HEK293T (cell line): Measurements from ENCODE around the gene B3GNT4.

Experiments
- CTCF ChIA-PET: fragments of 350-600 bp; formaldehyde crosslinking; extraction: SDS; loops from one replicate; lab custom pipeline; 2021; ENCODE audit warnings: antibody characterized with exemption, inconsistent platforms; lab: Yijun Ruan, JAX
- POLR2A ChIA-PET: fragments of 350-600 bp; formaldehyde crosslinking; extraction: SDS; loops from one replicate; lab custom pipeline; 2020; ENCODE audit warnings: antibody characterized with exemption, inconsistent platforms; lab: Yijun Ruan, JAX
- DNase-seq: peaks from one replicate; pipeline ENCODE4 v3.0.0; 2012; ENCODE audit warnings: mixed read lengths; ENCODE audit errors: extremely low spot score
- ARNT ChIP-seq: fragments of 450-650 bp; IDR thresholded peaks from 2 replicates; pipeline ENCODE4 v1.6.1; 2017; ENCODE audit warnings: mild to moderate bottlenecking
- BHLHE40 ChIP-seq: fragments of 450-650 bp; IDR thresholded peaks from 2 replicates; pipeline ENCODE4 v1.6.1; 2016; ENCODE audit warnings: mild to moderate bottlenecking, moderate library complexity, borderline replicate concordance
- CTBP1 ChIP-seq: fragments of 450-650 bp; IDR thresholded peaks from 2 replicates; pipeline ENCODE4 v1.6.1; 2016; ENCODE audit warnings: borderline replicate concordance
- ELF4 ChIP-seq: fragments of 450-650 bp; IDR thresholded peaks from 2 replicates; pipeline ENCODE4 v1.6.1; 2017; ENCODE audit warnings: antibody characterized with exemption
- FOXA1 ChIP-seq: fragments of 450-650 bp; IDR thresholded peaks from 2 replicates; pipeline ENCODE4 v1.6.1; 2016; ENCODE audit warnings: mild to moderate bottlenecking
- FOXK2 ChIP-seq: fragments of 450-650 bp; IDR thresholded peaks from 2 replicates; pipeline ENCODE4 v1.6.1; 2016; ENCODE audit warnings: mild to moderate bottlenecking
- FOXM1 ChIP-seq: fragments of 450-650 bp; IDR thresholded peaks from 2 replicates; pipeline ENCODE4 v1.6.1; 2017; ENCODE audit warnings: mild to moderate bottlenecking, borderline replicate concordance
- HDGF ChIP-seq: fragments of 450-650 bp; IDR thresholded peaks from 2 replicates; pipeline ENCODE4 v1.6.1; 2017; ENCODE audit warnings: antibody characterized with exemption, borderline replicate concordance
- L3MBTL2 ChIP-seq: fragments of 450-650 bp; conservative IDR thresholded peaks from 2 replicates; pipeline ENCODE4 v1.6.1; 2016; ENCODE audit warnings: mild to moderate bottlenecking
- LEF1 ChIP-seq: fragments of 450-650 bp; IDR thresholded peaks from 2 replicates; pipeline ENCODE4 v1.6.1; 2017; ENCODE audit warnings: mild to moderate bottlenecking, borderline replicate concordance
- NFRKB ChIP-seq: fragments of 450-650 bp; IDR thresholded peaks from 2 replicates; pipeline ENCODE4 v1.6.1; 2016; ENCODE audit warnings: mild to moderate bottlenecking, moderate library complexity
- PKNOX1 ChIP-seq: fragments of 450-650 bp; IDR thresholded peaks from 2 replicates; pipeline ENCODE4 v1.6.1; 2016
- SP1 ChIP-seq: fragments of 450-650 bp; IDR thresholded peaks from 2 replicates; pipeline ENCODE4 v1.6.1; 2017
- SUZ12 ChIP-seq: fragments of 450-650 bp; IDR thresholded peaks from 2 replicates; pipeline ENCODE4 v1.6.1; 2016; ENCODE audit warnings: mild to moderate bottlenecking
- TARDBP ChIP-seq: fragments of 450-650 bp; IDR thresholded peaks from 2 replicates; pipeline ENCODE4 v1.6.1; 2016
- ZNF384 ChIP-seq: fragments of 450-650 bp; IDR thresholded peaks from 2 replicates; pipeline ENCODE4 v1.6.1; 2016

B3GNT4 gene

DNA sequence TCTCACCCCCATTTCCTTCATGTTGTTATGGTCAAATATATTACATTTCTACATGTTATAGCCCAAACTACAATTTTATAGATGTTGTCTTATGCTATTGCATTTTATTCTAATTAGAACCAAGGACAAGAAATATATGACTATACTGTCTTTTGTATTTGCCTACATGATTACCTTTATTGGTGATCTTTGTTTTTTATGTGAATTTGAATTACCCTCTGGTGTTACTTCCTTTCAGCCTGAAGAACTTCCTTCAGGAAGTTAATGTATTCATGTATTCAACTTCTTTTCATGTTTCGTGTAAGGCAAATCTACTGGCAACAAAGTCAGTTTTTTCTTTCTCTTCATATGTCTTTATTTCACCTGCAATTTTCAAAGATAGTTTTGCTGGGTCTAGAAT lies 8.7 kb upstream of the B3GNT4 start:
- POLR2A ChIA-PET = no interaction called here
- CTCF ChIA-PET = no interaction called here
- TF ChIP-seq SP1 = no peak
- DNase-seq = no peak

DNA sequence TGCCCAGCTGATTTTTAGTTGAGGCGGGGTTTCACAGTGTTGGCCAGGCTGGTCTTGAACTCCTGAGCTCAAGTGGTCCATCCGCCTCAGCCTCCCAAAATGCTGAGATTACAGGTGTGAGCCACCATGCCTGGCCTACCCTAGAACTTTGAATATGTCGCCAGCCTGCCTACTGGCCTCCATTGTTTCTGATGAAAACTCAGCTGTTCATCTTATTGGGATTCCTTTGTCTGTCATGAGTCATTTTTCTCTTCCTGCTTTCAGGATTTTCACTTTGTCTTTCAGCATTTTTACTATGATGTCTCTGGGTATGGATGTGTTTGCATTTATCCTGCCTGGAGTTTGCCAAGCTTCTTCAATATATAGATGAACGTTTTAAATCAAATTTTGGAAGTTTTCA lies 8.1 kb upstream of the B3GNT4 start:
- no peak for DNase-seq
- no peak for TF ChIP-seq FOXK2
- TF ChIP-seq FOXM1 = no peak
- no peak for TF ChIP-seq HDGF
- TF ChIP-seq L3MBTL2 = no peak
- no peak for TF ChIP-seq SP1
- no peak for TF ChIP-seq SUZ12
- no peak for TF ChIP-seq LEF1
- TF ChIP-seq FOXA1 = no peak
- no peak for TF ChIP-seq CTBP1
- TF ChIP-seq ARNT = no peak
- no peak for TF ChIP-seq TARDBP
- TF ChIP-seq PKNOX1 = no peak
- no peak for TF ChIP-seq ZNF384
- no peak for TF ChIP-seq ELF4
- no peak for TF ChIP-seq NFRKB
- TF ChIP-seq BHLHE40 = no peak
- ChIA-PET CTCF (interaction anchor here (0.5 kb wide), 1 partner anchor 72 kb away, joined by 3 read pairs; no protein-coding TSS in a partner anchor), POLR2A (no interaction called here)

DNA sequence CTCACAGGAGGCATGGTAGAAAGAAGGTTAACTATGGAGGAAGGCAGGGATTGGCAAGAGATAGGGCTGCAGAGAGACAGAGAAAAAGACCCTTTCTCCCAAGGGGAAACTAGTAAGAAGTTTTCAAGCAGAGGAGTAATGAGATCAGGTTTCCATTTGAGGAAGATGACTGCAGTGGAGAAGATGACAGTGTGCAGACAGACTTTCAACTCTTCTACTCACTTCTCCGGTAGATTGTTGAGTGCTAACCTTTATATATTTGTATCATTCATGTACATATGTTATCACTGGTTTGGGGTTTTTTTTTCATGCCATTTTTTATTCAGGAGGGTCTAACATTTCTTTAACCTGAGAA lies 5.9 kb upstream of the B3GNT4 start:
- DNase-seq = no peak
- ChIA-PET CTCF (no interaction called here), POLR2A (no interaction called here)
- TF ChIP-seq ZNF384 (no peak), LEF1 (no peak), NFRKB (no peak), TARDBP (no peak), HDGF (no peak), FOXA1 (no peak), FOXK2 (no peak), SUZ12 (no peak)

DNA sequence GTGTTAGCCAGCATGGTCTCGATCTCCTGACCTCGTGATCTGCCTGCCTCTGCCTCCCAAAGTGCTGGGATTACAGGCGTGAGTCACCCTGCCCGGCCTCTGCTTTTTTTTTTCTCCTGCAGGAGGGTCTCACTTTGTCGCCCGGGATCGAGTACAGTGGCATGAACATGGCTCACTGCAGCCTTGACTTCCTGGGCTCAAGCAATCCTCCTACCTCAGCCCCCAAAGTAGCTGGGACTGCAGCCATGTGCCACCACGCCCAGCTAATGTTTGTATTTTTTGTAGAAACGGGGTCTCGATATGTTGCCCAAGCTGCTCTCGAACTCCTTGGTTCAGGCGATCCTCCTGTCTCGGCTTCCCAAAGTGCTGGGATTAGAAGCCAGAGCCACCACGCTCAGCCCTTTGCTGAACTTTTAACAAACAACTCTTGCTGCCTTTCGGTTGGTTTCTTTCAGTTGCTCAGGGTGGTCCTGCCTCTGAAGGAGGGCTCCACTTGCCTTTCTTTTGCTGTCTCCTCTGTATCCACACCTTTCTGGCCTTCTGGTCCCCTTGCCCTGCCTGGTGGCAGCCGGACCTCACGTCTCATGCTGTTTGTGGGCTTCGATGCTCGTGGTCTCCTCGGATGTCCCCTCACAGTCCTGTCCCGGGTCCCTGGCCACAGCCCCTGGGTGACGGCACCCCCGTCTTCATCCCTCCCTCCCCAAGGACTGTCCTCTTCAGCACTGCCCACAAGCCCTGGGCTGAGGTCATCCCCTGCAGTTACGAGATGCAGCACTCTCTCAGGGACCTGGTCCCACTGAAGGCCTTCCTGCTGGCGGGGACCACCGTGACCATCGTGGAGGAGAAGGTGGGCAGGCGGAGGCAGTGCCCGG lies 3.8 kb upstream of the B3GNT4 start:
- CTCF ChIA-PET = no interaction called here
- POLR2A ChIA-PET = interaction anchor here (0.6 to 1.0 kb wide), 2 partner anchors 26 to 123 kb away, joined by 3 read pairs; partner anchors contain the start of gene DIABLO
- no peak for DNase-seq
- TF ChIP-seq L3MBTL2 (no peak), BHLHE40 (no peak), SUZ12 (no peak), CTBP1 (no peak), FOXA1 (no peak), HDGF (no peak), ARNT (no peak), ZNF384 (no peak), SP1 (no peak), LEF1 (no peak), ELF4 (no peak), FOXK2 (no peak), NFRKB (no peak), TARDBP (no peak), FOXM1 (no peak), PKNOX1 (no peak)

- POLR2A ChIA-PET = no interaction called here
- no peak for DNase-seq
- CTCF ChIA-PET = no interaction called here
- no peak for TF ChIP-seq FOXM1
- no peak for TF ChIP-seq FOXA1
- TF ChIP-seq NFRKB = no peak
- no peak for TF ChIP-seq BHLHE40
- no peak for TF ChIP-seq SP1
- TF ChIP-seq ZNF384 = no peak
- TF ChIP-seq SUZ12 = no peak
- no peak for TF ChIP-seq L3MBTL2
- TF ChIP-seq LEF1 = no peak
Measured at GRCh38 chr12:122200541-122201175, 2.9 kb upstream of the B3GNT4 start.

DNA sequence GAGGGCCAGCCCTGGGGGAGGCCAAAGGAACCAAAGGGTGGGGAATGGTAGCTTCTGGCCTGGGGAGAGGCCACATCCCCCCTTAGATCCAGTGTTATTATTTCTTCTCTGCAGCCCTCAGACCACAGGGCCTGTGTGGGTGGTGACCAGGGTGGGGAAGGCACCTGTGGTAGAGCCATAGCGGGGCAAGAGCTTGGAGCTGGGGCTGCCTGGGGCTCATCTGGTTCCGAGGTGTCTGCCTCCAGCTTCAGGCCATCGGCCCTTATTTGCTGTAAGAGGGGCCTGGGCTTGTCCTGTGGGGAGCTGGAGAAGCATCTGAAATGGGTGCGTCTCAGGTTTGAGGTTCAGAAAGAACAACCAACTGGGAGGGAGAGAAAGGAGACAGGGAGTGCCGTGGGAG lies 2.1 kb upstream of the B3GNT4 start:
- TF ChIP-seq PKNOX1 (no peak), FOXM1 (no peak), ARNT (no peak), L3MBTL2 (no peak), FOXA1 (no peak), BHLHE40 (no peak), LEF1 (no peak), SUZ12 (no peak), CTBP1 (no peak), SP1 (no peak), FOXK2 (no peak), ZNF384 (no peak), NFRKB (no peak), TARDBP (no peak), ELF4 (no peak), HDGF (no peak)
- CTCF ChIA-PET = no interaction called here
- POLR2A ChIA-PET = no interaction called here
- DNase-seq = no peak
